PC-9 (cell line): Measurements from ENCODE around the gene ERMN.

Experiments
- EZH2 ChIP-seq: fragments of 200-600 bp; sonication (generic); IDR thresholded peaks from 2 replicates; pipeline ENCODE4 v1.8.0; 2017; ENCODE audit warnings: antibody characterized with exemption, low read depth
- TF ChIP-seq, protein P1 (sequence below): fragments of 200-600 bp; sonication (generic); conservative IDR thresholded peaks from 2 replicates; pipeline ENCODE4 v1.6.1; 2017; ENCODE audit warnings: mixed run types, antibody characterized with exemption, mild to moderate bottlenecking, moderate library complexity

DNA sequence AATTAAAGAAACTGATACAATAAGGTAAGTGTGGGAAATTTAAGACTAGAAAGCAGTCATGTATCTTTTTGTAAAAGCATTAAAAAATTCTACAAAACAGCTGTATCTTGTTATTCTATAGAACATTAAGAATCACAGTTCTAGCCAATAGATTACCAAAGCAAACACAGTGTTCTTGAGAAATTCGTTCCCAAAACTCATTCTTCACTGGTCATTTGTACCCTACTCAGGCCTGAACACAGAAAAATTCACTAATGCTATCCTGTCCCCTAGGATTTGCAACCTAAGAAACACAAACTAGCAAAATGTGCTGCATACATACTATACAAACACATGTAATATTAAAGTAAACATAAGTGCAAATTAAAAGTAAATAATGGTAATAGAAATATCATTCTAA, 29.1 kb downstream of the ERMN start:
- TF ChIP-seq EZH2: no peak
- TF ChIP-seq, protein P1, sequence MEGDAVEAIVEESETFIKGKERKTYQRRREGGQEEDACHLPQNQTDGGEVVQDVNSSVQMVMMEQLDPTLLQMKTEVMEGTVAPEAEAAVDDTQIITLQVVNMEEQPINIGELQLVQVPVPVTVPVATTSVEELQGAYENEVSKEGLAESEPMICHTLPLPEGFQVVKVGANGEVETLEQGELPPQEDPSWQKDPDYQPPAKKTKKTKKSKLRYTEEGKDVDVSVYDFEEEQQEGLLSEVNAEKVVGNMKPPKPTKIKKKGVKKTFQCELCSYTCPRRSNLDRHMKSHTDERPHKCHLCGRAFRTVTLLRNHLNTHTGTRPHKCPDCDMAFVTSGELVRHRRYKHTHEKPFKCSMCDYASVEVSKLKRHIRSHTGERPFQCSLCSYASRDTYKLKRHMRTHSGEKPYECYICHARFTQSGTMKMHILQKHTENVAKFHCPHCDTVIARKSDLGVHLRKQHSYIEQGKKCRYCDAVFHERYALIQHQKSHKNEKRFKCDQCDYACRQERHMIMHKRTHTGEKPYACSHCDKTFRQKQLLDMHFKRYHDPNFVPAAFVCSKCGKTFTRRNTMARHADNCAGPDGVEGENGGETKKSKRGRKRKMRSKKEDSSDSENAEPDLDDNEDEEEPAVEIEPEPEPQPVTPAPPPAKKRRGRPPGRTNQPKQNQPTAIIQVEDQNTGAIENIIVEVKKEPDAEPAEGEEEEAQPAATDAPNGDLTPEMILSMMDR: no peak
